Measurements from ENCODE around the gene SLC2A4RG. TPM values are rescaled to one million over a fixed set of nuclear protein-coding genes. Genes with fewer than 3 reads are reported as not detected.

SLC2A4RG gene
- total RNA-seq, 1 experiment from 2014 or later, result 19.4 TPM

GRCh38 chr20:63698739-63699465, 40.7 kb upstream of the SLC2A4RG start:
- DNase-seq (ENCODE audit: extremely low read depth, low read depth), result no peak

GRCh38 chr20:63699466-63700198, 39.9 kb upstream of the SLC2A4RG start:
- no peak for DNase-seq (ENCODE audit: extremely low read depth, low read depth)

GRCh38 chr20:63700199-63701050, 39.2 kb upstream of the SLC2A4RG start:
- DNase-seq (ENCODE audit: extremely low read depth, low read depth), result no peak

- no peak for DNase-seq (ENCODE audit: extremely low read depth, low read depth)
Measured at GRCh38 chr20:63701051-63701328, 38.6 kb upstream of the SLC2A4RG start.

- DNase-seq (ENCODE audit: extremely low read depth, low read depth), result no peak
Measured at GRCh38 chr20:63701329-63702035, 38.1 kb upstream of the SLC2A4RG start.

GRCh38 chr20:63702036-63702665, 37.4 kb upstream of the SLC2A4RG start:
- DNase-seq (ENCODE audit: extremely low read depth, low read depth), result no peak

- no peak for DNase-seq (ENCODE audit: extremely low read depth, low read depth)
Measured at GRCh38 chr20:63702751-63703470, 36.7 kb upstream of the SLC2A4RG start.

- DNase-seq (ENCODE audit: extremely low read depth, low read depth), result no peak
Measured at GRCh38 chr20:63703471-63703975, 36.1 kb upstream of the SLC2A4RG start.

- DNase-seq (ENCODE audit: extremely low read depth, low read depth), result no peak
Measured at GRCh38 chr20:63703976-63704748, 35.4 kb upstream of the SLC2A4RG start.

GRCh38 chr20:63704749-63705117, 34.8 kb upstream of the SLC2A4RG start:
- no peak for DNase-seq (ENCODE audit: extremely low read depth, low read depth)

GRCh38 chr20:63705232-63706026, 34.1 kb upstream of the SLC2A4RG start:
- no peak for DNase-seq (ENCODE audit: extremely low read depth, low read depth)

- DNase-seq (ENCODE audit: extremely low read depth, low read depth), result no peak
Measured at GRCh38 chr20:63706027-63706695, 33.4 kb upstream of the SLC2A4RG start.

GRCh38 chr20:63706852-63707557, 32.6 kb upstream of the SLC2A4RG start:
- no peak for DNase-seq (ENCODE audit: extremely low read depth, low read depth)

- DNase-seq (ENCODE audit: extremely low read depth, low read depth), result peak; percentile 70
Measured at GRCh38 chr20:63707558-63708300, 31.8 kb upstream of the SLC2A4RG start, which contains the start of the genes ARFRP1 and ZGPAT. TSS of gene ARFRP1 (minus strand) at chr20:63707976. CDS start at chr20:63707091, 885 bp downstream. TSS of gene ZGPAT (plus strand) at chr20:63708039. CDS start at chr20:63708581, 542 bp downstream.

- no peak for DNase-seq (ENCODE audit: extremely low read depth, low read depth)
Measured at GRCh38 chr20:63708301-63709148, 31.1 kb upstream of the SLC2A4RG start.
